ENCODE data around the gene DNAAF8.

GRCh38 chr16:4699046-4699556 lies 35.2 kb upstream of the DNAAF8 start:
- TF ChIP-seq TAF1 (IDR thresholded peaks at IDR 0.05; ENCODE audit: low read depth) (no peak), REST (IDR thresholded peaks at IDR 0.05; ENCODE audit: borderline replicate concordance) (no peak), EZH2 (IDR thresholded peaks at IDR 0.05; ENCODE audit: borderline replicate concordance, insufficient read depth, low read length, poor library complexity, severe bottlenecking) (no peak), CTCF (IDR thresholded peaks at IDR 0.05; ENCODE audit: poor library complexity, severe bottlenecking) (no peak), POLR2AphosphoS5 (IDR thresholded peaks at IDR 0.05) (no peak), EP300 (conservative IDR thresholded peaks at IDR 0.05; ENCODE audit: poor library complexity, severe bottlenecking) (no peak)
